ENCODE data around the gene SCLT1.

The SCLT1 gene

GRCh38 chr4:128840711-128841318, 252.5 kb downstream of the SCLT1 start:
- DNase-seq (ENCODE audit: low spot score) = no peak

GRCh38 chr4:128837679-128838078, 255.7 kb downstream of the SCLT1 start:
- DNase-seq (ENCODE audit: low spot score) = no peak

GRCh38 chr4:128837198-128837597, 256.1 kb downstream of the SCLT1 start:
- DNase-seq (ENCODE audit: low spot score) = no peak

- DNase-seq (ENCODE audit: low spot score) = no peak
Measured at GRCh38 chr4:128835498-128836222, 257.7 kb downstream of the SCLT1 start.

Measured in activated CD4-positive, alpha-beta T cell treated with anti-CD3 and anti-CD28 coated beads, Interleukin-2, Interleukin-4, amounts not matched to agents 100 ng/mL and 50 ng/mL, durations not matched to agents 16 hours and 8 hours (primary cell).